Measurements from ENCODE around the gene NHSL1.

NHSL1 gene

DNA sequence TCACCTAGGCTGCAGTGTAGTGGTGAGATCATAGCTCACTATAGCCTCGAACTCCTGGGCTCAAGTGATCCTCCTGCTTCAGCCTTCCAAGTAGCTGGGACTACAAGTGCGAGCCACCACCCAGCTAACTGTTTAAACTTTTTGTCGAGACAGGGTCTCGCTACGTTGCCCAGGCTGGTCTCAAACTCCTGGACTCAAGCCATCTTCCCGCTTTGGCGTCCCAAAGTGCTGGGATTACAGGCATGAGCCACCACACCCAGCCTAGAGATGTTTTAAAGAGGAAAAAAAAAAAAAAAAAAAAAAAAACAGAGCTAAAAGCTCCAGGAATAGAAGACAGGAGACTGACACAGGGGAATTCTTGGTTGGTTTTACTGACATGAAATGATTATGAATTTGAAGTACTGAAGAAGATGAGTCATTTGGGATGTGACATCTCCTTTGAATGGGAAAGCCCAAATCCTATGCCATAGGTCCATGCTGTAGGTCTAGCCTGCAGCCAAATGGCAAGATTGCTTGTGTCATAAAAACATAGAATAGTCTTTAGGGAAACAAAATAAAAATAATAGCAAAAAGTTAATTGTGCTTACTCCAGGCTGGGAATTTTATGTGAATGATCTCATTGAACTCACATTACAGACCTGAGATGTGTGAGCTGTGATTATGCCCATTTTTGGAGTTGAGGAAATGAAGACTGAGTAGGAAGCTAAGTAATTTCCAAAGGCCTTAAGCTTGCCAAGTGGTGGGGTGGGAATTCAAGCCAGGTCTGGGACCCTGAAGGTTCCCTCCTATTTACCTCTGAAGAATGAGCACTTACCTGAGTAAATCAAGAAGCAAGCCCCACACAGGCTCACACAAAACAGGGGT, 24.3 kb upstream of the NHSL1 start:
- no peak for DNase-seq

GRCh38 chr6:138522611-138523010, 23.3 kb upstream of the NHSL1 start:
- DNase-seq: peak in 2 of 56 donors; percentile 10 to 19

DNA sequence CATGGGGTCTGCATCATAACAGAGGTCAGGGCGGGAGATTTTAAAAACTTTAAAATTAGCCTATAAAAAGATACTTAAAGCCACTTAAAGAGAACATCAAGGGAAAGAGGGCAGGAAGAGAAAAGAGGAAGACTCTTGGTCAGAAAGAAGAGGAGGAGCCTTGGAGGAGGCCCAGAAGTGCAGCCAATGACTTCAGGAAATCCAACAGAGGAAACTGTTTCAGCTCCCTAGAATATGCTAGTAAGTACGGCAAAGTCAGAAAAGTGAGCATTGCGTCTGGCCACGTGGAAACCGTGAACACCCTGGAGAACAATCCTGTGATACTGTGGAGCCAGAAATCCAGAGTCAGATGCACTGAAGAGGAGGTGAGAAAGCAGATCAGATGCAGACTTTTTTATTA, 22.5 kb upstream of the NHSL1 start:
- DNase-seq: peak in 2 of 56 donors; percentile 8 to 20

- no peak for DNase-seq
Observed at GRCh38 chr6:138520463-138520862, 21.2 kb upstream of the NHSL1 start.

GRCh38 chr6:138518054-138518453, 18.8 kb upstream of the NHSL1 start:
- DNase-seq: no peak

DNA sequence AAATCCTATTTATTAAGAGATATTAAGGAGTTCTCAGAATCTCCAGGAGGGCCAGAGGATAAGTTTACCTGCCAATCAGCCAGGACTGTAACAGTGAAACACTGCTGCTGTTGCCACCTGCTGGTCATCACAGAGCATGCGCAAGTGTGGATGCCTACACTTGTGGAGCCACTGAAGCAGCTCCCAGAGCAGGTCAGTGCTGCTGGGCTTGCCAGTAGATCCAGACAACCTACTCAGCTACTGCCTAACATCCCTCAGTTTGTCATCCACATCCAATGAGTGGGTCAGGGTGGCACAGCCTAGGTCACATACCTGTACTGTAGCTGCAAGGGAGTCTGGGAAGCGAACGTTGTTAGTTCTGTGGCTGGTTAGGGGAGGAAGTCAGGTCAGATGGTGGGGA, 18.3 kb upstream of the NHSL1 start:
- DNase-seq: peak in 2 of 56 donors; percentile 9 to 10

GRCh38 chr6:138515657-138516248, 16.5 kb upstream of the NHSL1 start:
- no peak for DNase-seq

DNA sequence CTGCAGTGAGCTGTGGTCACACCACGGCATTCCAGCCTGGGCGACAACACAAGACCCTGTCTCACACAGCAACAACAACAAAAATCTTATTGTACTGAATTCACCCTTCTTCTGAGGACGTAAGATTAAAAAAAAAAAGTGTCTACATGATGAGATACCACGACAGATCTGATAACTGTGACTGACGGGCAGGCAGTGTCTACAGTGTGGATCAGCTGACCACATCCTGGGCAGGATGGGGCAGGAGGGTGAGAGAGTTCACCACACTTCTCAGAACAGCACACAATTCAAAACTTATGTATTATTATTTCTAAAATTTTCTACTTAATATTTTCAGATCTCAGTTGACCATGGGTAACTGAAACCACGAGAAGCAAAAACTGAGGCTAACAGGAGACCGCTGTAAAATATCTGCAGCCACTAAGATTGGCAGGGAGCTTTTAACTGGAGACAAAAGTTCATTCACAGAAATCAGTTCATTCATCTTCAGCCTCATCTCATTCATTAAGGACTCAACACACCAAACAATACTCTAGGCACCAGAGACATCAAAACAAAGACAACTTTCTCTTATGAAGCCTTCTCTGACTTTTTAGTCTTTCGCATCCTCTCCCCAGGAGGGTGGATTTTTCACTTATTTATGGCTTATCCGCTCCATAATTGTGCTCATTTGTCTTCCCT, 15.7 kb upstream of the NHSL1 start:
- DNase-seq: no peak

DNA sequence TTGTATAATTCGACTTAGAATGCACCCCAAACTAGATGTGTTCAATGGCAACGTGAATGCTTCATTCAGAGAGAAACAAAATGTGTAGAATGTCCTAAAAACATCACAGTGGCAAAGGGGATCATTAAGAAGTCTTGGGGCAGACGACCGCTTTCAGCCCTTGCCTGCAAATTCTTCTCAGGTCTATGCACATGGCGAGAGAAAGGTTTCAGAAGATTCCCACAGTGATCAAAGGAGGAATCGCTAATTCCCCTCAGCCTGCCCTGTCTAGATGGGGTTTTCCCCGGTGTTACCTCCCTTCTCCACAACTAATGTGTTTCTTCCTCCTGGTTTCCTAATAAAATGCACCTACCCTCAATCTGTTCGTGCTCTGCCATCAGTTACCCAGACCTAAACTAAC, 13.3 kb upstream of the NHSL1 start:
- DNase-seq: no peak

DNA sequence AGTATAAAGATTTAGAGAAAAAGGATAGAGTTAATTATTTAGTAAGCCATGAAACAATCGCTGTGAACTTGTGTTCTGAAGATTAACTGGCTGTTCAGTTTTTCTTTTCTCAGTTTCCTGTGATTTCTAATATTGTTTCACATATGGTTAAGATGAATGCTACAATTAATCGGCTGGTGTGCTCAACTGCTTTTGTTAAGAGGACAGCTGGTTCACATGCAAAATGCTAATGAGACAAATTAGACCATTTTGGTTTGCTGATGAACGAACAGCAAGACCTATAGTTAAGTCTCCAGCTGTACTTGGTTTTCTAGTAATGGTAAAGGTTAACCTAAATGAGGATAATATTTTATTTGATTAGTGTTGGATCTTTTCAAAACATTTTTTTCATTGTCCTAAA, 10.8 kb upstream of the NHSL1 start:
- DNase-seq: no peak

DNA sequence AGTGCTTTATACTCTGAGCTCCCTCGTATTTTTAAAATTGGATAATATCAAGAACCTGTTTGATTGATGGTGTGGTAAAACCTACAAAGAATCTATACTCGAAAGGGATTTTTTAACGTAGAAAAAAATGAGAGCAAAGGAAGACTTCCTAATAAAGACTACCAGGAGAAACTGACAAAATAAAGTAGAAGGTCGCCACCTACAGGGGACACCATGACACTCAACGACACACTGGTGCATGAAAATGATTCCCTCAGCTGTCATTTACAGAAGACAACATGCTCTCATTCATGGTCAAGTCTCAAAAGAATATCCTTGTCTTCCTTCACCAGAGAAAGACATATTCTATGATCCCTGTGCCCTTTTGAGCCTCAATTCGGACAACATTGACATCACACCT, 10.1 kb upstream of the NHSL1 start:
- peak in 8 of 56 donors; percentile 6 to 52 (median 11) for DNase-seq

GRCh38 chr6:138508676-138508988, 9.3 kb upstream of the NHSL1 start:
- DNase-seq: no peak

GRCh38 chr6:138507977-138508675, 8.8 kb upstream of the NHSL1 start:
- no peak for DNase-seq

DNA sequence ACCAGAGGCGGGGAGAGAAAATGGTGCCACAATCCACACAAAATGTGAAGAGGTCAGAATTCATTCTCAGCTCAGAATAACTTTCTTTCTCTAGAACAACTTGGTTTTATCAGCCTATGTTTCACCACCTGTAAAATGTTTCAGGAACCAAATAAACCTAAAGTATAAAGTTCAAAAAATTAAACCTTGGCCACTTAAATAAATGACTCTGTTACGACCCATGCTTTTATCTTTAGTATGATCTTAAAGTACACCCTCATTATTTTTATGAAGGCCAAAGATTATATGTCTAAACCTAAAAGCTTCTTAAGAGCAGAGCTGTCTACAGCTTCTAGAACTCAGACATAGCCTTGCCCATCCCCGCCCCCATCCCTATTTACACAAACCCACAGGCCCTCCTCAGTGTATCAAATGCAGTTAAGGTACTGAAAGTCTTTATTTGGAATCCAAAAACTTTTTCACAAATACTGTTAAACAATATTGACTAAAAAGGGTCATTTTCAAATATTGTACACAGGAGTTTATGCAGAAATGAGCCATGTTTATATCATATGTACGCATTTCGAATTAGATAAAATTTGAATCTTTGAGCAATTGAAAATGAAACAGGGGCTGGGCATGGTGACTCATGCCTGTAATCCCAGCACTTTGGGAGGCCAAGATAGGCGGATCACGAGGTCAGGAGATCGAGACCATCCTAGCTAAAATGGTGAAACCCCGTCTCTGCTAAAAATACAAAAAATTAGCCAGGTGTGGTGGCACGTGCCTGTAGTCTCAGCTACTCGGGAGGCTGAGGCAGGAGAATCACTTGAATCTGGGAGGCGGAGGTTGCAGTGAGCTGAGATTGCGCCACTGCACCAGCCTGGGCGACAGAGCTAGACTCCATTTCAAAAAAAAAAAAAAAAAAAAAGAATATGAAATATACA, 5.7 kb upstream of the NHSL1 start:
- no peak for DNase-seq

DNA sequence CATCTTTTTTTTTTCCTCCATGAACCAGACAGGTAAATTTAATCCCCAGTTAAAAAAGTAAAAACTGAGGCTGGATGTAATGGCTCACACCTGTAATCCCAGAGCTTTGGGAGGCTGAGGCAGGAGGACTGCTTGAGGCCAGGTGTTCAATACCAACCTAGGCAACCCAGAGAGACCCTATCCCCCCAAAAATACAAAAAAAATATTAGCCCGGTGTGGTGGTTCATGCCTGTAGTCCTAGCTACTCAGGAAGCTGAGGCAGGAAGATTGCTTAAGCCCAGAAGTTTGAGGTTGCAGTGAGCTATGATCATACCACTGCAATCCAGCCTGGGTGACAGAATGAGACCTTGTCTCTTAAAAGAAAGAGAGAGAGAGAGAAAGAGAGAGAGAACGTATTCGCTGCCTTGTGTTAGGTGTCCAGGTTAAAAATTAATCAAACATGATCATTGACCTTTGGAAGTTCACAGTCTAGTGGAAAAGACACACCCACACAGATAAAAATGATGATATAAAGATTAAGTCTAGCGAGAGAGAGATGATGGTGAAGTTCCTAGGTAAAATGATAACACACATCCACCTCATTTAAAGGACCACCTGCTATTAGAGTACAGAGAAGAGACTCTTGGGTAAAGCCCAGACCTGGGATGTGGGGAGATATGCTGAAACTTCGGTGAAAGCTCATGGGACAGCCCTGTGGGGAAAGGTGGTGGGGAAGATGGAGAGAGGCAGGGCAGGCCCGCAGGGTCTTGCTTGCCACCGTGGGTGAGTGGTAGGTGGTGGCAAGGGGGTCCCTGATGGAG, 4.8 kb upstream of the NHSL1 start:
- no peak for DNase-seq

DNA sequence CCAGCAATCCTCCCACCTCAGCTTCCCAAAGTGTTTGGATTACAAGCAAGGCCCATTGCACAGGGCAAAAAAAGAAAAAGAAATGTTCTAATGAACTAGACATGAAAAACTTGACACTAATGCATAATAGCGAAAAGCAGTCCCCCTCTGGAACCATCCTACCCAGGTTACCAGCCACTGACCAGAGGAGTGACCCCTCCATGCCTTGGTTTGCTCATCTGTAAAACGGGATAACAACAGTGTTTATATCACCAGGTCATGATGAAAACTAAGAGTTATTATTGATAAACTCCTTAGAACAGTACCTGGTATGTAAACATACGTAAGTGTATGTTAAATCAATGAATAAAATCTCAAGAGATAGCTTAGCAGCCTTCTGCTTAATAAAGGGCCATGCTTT, 3.3 kb upstream of the NHSL1 start:
- no peak for DNase-seq

DNA sequence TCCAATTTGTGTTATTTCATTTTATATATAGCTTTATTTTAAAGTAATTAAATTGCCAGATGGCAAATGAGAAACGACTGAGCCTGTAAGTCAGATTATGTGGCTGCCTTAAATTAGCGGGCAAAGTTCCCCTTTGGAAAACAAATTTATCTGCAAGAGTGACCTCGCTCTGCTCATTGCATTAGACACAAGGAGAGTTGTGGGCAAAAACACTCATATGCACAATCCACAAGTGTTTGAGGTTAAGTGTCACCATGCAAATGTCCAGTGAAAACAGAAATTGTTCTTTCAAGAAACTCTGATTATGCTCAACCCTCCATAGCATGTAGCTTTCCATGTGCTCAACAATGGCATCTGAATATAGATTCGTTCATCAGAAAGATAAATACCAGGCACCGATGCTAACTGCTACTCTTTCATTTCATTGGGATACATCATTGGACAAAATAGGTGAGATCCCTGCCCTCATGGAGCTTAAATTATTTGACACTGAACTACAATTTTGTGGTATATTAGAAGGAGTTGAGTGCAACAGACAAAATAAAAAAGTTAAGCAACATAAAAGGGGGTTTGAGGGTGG, 1.7 kb upstream of the NHSL1 start:
- no peak for DNase-seq

DNA sequence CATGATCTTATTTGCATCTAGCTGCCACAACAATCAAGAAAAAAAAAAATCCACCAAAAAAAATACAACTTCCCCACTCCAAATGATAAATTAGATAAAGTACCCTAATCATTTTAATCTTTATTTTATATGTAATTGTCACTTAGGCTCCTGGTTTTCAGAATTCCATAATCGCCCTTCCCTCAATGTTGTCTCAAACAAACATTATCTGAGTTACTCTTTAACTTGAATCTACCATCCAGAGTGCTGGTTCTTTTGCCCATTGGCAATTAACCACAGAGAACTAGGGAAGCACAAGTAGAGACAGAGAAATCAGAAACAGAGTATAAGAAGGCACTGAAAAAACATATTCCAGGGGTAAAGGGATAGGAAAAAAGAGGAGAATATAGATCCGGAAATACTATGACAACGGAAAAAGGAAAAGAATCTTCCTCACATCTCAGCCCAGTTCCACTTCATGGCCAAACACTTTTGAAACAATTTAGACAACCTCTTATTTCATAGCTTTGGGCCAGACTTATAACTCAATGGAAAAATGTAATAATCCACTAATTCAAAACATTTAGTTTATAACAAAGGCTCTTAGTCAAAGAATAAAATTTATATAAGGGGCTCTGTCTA, 861 bp upstream of the NHSL1 start:
- no peak for DNase-seq

- DNase-seq: no peak
Observed at GRCh38 chr6:138498629-138499302, 528 bp downstream of the NHSL1 start.
